Stimulated activated CD4-positive, alpha-beta T cell treated with anti-CD3 and anti-CD28 coated beads, Interleukin-1b, Interleukin-23, amount 100 ng/mL, for 1 hour (primary cell): ENCODE data around the gene HMX2.

ENCODE experiments used
- DNase-seq, 2 donors: peaks; one replicate each; pipeline ENCODE4 v3.0.0-alpha.2; 2020; ENCODE audit warnings: low read depth in 2 of 2

Gene HMX2, protein sequence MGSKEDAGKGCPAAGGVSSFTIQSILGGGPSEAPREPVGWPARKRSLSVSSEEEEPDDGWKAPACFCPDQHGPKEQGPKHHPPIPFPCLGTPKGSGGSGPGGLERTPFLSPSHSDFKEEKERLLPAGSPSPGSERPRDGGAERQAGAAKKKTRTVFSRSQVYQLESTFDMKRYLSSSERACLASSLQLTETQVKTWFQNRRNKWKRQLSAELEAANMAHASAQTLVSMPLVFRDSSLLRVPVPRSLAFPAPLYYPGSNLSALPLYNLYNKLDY

DNA sequence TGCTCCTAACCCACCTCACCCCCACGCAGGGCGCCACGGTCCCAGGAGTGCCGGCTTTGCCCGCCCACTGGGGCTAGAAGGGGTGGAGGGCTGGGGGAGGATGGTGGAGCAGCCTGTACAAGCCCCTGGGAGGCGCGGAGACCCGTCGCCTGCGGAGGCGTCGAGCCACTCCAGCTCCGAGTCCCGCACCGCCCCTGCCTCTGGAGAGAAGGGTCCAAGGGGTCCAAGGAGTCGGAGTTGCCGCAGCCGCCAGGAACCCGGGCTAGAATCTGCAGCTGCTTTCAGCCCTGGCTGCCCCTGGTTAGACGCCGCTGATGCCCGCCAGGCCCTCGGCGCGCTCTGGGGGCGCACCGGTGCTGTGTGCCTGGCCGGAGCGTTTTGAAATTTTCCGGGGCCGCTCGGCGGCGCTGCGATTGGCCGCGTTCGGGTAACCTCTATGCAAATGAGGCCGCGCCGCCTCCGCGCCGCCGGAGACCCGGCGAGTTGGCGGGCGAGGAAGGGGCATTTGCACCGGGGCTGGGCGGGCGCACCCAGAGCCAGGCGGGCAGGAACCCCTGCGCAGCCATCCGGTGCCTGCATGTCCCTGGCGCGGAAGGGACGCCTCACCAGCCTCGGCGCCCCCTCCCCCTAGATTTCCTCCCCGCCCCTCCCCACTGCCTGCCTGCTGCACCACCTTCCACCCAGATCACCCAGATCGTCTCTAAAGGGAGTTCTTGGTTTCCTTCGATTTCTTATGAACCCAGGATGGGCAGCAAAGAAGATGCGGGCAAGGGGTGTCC is at the start of gene HMX2:
TSS of gene HMX2 (plus strand) at position 502 of the 779 bp plus-strand sequence. CDS start at position 745, 243 bp downstream.
- DNase-seq: no peak

DNA sequence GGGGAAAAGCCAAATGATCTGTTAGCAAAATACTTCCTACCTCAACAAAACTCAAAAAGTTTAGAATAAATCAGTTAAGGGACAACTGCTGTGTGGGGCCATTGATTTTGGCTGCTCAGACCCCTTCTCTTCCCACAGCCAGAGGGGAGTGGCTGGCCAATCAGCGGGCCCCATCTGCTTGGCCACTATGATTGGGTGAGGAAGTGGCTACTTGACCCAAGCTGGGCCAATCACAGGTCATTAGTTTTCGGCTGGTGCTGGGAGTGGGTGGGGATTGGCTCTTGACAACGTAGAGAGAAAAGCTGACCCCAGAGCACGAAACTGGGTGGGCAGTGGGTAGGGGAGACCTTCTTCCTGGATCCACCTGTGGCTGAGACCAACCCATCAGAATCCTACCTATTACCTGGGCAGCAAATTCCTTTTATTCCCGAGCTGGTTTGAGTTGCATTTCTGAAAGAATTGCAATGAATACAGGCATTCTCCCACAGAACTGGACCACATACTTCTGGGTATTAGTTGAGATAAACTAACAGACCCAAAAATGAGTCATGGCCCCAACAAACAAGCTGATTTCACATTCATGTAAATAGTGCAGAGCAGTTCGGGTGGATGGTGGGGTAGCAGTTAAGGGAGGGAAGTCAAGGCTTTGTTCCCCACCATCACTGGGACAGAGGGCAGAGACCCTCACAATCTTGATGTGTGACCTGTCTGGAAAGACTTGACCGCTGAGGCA is 47.7 kb upstream of the HMX2 start:
- DNase-seq: no peak

DNA sequence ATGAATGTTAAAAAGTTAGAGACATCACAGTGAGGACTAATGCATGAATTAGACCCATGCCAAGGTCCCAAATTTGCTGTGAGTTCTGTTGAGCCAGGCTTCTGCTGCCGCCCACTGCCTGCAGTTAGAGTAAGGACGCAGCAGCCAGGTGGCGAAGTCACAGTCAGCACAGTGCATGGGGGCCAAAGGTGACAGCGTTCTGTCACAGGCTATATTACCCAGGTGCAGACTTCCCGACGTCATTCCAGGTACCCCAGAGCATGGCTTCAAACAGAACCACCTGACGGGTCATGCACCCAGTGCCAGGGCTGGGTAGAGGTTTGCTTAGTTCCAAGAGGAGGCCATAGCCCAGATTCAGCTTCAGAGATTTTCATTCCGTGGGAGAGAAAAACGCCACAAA is 46.1 kb upstream of the HMX2 start:
- no peak for DNase-seq

DNA sequence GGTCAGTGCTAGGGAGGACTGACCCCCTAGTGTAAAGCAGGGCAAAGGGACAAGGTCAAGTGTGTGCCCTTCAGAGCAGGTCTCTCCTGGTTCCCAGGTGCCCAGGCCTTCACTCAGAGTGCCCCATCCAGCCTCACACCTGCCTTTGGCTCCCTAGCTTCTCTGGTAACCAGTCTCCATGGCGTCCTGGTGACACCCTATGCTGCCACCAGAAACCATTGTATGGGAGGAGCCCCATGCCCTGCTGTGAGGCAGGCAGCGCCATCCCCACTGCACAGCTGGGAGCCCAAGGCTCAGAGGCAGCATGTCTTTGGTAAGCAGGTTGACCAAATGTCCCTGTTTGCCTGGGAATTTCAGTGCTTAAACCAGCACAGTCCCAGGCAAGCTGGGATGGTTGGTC is 45.3 kb upstream of the HMX2 start:
- no peak for DNase-seq

DNA sequence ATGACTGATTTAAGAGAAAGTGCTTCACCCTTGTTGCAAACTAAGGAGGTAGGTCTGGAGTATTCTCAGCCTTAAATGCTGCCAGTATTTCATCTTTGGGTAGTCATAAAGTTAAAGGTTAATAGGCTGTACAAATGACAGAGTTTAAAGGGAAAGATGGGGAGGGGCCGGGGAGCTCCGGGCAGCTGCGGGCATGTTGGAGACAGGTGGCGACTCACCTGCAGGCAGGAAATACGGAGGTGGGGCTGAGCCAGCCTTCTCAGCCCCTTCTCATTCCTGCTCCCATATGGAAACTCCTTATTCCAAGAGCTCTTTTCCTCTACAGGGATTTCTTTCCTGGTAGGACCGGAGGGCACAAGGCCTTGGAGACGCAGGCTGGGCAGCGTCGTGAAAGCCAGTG is 44.0 kb upstream of the HMX2 start:
- no peak for DNase-seq

DNA sequence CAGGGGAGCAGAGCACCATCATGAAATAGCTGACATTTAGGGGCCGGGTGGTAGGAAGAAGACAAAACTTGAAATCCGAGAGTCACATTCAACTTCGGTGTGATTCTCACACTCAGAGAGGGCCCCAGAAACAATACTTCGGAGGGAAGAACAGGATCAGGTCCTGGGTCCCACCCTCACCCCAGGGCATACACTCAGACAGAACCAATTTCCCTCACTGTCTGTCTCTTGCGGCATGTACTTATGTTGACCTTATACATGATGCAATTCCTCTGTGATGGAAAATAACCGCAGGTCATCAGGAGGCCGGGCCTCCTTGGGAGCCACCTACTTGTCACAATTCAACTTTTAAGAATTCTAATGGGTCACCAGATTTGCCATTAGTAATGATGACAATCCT is 38.5 kb upstream of the HMX2 start:
- DNase-seq: no peak

DNA sequence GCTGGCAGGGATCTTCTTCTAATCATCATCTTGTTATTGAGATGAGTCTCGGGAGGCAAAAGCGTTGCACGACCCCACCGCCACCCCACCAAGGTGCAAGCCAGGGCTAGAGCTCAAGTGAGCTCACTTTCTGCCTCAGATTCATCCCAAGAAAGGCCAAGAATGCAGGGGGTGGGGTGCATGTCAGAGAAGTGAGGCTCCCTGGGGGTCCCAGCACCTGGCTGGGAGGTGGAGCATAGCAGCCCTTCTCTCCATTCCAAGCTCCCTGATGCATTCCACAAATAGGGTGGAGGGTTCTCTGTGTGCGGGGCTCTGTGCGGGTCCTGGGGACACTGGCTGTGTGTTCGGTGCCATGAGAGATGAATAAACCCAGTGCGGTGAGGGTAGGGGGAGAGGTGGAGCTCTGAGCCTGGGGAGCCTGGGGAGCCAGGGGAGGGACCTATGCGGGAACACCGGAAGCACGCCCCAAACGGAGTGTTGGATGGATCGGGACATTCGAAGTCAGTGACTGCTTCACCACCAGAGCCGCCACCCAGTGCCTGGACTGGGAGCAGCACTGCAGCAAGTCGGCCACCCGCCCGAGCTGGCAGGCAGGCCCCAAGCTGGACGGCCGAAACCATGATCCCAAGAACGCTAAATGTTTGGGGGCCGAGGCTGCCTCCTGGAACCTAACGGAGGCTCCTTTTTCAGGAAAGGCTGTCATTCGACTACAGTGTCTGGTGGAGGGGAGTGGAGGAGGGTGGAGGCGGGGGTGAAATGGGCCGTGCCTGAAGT is 30.1 kb upstream of the HMX2 start:
- no peak for DNase-seq

DNA sequence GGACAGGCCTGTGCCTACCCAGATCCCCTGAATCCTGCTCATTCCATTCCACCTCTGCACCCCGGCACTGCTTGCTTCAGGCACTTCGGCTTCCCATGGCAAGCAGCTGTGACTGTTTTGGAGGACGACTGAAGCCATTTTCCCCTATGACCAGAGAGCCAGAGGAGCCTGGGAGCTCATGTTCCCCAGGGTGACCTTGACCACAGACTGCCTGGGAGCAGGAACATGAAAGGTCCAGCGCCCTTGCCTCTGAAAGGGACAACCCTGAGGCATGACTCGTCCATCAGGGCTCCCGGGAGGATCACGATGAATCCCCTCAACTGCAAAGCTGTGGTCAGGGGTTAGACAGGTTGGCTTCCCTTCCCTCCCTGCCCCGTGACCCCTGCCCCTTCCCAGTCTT is 28.9 kb upstream of the HMX2 start:
- no peak for DNase-seq

DNA sequence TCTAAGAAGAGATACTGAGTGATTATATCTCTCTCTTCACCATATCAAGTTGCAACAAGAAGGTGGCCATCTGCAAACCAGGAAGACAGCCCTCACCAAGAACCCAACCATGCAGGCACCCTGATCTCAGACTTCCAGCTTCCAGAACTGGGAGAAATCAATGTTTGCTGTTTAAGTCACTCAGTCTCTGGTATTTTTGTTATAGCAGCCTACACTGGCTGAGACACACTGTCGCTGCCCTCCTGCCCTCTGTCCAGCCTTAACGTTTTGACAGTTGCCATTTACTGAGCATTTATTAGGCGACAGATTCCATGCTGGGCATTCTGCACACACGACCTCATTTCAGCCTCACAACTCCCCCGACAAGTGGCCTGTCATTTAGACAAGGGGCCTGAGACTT is 21.7 kb upstream of the HMX2 start:
- no peak for DNase-seq

DNA sequence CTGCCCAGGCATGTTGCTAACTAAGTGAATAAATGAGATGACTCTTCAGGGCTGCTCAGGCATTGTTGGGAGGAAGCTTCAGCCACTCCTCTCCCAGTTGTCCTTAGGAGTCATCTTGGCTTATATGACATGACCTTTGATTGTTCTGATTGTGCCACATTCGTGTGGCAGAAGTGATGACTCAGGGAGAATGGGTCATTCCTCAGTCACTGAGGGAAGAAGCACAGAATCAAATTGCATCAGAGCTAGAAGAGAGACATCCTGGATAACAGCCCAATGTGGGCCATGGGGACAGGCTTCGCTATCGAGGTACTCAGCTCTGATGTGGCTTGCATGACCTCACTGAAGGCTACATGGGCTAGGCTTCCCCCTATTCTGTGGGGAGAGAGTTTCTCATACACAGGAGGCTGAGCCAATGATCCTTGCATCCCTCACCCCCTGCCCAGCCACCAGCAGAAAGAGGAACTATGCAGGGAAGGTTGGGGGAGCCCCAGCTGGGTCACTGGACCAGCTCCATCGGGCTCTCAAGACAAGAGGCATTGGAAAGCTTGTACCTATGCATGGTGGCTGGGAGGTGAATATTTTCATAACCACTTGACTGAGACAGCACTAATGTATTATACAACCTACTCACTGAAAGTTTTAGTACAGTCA is 18.2 kb upstream of the HMX2 start:
- DNase-seq: no peak

DNA sequence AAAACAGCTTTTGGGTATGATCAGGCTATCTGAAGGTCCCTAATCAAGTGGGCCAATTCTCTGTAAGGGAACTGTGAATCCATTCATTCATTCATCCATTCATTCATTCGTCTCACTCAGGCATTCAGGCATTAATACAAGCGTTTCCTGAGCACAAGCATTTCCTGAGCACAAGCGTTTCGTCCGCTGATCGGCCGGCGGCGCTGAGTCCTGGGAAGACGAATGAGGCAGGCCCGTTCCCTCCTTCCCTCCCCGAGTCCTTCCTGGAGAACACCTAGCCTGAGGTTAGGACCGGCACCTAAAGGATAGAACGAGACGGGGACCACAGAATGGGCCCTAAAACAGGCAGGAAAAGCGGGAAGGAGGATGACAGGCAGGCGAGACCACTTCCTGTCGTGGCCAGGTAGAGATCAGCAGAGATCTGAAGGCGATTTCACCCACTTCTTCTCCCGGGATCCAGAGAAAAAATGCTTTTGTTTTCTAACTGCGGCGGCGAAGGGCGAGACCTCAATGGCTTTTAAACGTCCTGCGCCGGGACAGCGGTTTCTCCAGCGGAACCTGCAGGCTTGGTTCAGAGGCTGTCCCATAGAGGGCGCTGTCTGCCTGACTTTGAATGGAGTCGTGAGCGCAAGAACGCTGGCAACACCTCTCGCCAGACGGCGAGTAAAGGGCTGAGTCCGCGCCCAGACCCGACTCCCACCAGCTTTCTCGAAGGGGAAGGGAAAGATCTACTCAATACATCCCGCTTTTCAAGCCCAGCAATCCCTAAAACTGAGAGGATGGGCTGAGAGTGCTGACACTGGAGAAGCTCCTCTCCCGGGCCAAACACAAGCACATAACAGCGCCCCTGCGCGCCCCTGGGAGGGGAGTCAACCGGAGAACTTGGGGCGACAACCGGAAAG is 15.1 kb upstream of the HMX2 start:
- peak; percentile 65 to 73 for DNase-seq

DNA sequence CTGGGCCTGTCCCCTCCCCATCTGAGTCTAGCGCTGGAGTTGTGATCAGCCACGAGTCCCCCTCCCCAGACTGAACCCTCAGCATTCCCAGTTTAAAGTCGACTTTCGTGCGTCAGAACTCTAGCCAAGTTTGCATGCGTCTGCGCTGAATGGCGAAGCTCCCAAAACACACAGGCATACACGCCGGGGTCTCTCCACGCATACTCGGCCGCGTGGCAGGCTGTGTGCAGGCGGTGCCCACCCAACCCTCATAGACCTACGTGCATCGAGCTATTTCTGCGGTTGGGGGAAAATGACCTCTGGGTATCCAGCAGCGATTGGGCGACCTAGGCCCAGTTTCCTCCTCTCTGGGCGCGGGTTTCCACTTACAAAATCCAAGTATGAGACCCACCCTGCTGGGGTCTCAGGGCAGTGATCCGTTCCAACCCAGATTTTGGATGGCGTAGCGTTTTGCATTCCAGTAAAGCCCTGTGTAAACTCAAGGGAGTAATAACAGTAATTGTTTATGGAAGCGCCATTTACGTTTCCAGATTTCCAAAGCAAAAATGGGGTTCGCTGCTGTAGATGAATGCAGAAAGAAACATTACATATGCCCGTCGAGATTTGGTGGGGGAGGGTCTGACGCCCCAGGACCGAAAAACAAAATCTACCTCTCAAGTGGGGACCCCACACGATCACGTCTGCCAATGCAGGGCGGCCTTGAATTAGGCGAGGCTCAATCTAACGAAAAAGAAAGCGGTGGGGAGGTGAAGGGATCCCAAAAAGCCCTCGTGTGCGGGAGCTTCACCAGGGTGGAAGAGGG is 14.2 kb upstream of the HMX2 start:
- no peak for DNase-seq

DNA sequence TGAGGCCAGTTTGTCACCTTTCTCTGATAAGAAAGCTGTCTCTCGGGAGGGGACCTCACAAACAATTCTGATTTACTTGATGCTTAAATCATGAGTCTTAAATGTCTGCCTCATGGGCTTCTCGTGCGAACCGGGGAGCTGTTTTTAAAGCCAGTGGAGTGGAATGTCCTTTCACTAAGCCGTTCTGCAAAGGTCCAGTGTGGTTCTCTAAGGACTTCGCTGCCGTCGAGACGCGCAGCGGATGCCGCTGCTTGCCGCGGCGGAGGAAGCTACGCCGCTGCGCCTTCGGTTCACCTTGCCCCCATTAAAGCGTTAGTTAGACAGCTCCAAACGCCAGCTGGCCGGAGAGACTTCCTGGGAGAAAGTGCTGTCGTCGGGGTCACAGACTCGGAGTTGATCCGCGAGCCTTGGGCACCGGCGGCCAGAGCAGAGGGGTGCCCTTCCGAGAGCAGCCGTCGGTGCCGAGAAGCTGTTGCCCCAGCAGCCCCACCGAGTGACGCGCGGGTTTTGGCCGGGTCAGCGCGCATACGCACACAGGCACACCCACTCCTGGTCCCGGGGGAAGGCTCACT is 13.5 kb upstream of the HMX2 start:
- DNase-seq: no peak

DNA sequence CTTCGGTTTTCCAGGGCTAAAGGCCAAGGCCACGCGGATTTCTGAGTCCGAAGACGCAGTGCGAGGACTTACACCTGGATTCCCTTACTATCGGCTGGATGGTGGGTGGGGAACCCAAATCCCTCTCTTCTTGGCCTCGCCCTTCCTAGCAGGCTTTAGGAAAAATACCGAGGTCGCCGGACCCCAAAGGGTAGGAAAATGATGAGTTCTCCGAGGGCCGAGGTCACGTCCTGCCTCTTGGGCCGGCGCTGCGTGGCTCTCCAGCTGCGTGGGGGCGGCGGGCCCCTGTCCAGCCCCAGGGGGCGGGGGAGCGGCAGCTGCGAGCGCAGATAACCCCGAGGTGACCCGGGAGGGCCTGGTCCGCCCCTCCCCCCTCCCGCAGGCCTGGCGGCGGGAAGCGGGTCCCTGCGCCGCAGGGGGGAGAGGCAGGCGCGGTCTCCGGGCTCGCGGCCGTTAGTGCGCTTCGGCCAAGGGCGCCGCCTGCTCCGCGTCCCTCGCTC is 13.0 kb upstream of the HMX2 start:
- no peak for DNase-seq

DNA sequence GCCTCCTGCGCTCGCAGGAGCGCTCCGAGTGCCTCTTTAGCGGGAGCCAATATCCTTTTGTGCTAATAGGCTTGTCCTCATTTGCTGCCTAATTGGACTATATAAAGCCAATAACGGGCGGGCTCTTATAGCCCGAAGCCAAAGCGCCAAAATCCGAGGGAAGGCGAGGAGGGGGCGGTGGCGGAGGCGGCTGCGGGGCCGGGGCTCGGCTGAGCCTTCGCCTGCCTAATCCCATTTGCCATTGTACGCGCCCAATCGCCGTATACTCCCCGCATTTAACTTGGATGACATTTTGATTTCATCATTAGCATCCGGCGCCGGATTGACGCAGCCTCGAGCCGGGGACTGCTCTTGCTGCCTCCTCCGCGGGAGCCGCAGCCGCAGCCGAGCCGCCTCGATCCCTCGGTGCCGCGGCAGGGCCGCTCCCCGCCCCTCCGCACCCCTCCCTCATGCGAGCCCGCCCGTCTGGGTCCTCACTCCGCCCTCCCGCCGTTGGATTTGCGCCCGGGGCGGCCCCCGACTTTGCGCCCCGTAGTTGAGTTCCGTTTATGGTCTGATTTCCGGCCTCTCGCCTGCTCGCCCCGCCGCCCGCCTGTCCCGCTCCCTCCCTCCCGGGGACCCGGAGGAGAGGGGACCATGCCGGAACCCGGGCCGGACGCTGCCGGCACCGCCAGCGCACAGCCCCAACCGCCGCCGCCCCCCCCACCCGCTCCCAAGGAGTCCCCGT is 12.4 kb upstream of the HMX2 start, which contains the start of gene HMX3:
TSS of gene HMX3 (plus strand) at position 556 of the 727 bp plus-strand sequence. CDS start at position 637, 81 bp downstream.
- no peak for DNase-seq

DNA sequence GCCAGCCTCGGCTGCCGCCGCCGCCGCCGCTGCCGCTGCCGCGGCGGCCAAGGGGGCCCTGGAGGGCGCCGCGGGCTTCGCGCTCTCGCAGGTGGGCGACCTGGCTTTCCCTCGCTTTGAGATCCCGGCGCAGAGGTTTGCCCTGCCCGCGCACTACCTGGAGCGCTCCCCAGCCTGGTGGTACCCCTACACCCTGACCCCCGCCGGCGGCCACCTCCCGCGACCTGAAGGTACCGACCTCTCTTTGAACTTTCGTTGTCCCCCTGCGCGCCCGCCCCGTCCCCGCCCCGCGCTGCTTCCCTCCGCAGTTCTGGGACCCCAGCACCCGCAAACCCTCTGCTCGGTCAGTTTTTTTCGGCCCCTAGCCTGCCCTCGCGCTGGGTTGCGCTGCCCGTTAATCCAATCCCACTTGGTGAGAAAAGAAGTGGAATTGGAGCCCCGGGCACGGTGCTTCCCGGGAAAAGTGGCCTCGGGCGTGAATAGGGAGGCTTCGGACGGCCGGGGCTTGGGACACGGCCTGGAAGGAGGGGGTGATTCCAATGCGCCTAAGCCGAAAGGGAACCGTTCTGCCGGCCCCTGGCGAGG is 11.6 kb upstream of the HMX2 start:
- no peak for DNase-seq

DNA sequence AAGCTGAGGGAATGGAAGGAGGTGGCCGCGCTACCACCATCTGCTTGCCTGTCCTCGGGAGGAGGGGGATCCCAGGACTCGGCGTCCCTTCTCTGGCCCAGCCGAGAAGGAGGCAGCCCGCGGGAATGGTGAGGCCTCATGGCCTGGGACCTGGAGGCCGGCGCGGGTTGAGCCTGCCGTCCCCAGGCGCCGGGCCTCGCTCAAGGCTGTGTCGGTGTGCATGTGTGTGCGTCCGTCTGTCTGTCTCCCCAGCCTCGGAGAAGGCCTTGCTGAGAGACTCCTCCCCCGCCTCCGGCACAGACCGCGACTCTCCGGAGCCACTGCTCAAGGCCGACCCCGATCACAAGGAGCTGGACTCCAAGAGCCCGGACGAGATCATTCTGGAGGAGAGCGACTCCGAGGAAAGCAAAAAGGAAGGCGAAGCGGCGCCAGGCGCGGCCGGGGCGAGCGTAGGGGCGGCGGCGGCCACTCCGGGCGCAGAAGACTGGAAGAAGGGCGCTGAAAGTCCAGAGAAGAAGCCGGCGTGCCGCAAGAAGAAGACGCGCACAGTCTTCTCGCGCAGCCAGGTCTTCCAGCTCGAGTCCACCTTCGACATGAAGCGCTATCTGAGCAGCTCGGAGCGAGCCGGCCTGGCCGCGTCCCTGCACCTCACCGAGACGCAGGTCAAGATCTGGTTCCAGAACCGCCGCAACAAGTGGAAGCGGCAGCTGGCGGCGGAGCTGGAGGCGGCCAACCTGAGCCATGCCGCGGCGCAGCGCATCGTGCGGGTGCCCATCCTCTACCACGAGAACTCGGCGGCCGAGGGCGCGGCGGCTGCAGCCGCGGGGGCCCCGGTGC is 10.9 kb upstream of the HMX2 start:
- no peak for DNase-seq
